NCI-H2107 treated with DMSO at 0.1 percent for 48 hours (cell line): ENCODE results near the gene USP25.

Source experiments
- DNase-seq: peaks from one replicate; lab custom pipeline; 2025; ENCODE audit not compliant: unreplicated experiment; lab: John Stamatoyannopoulos, UW

USP25 gene

GRCh38 chr21:15804247-15805005, 74.6 kb downstream of the USP25 start:
- no peak for DNase-seq

GRCh38 chr21:15809065-15809464, 79.3 kb downstream of the USP25 start:
- DNase-seq, result no peak

- peak; percentile 74 for DNase-seq
These were observed 80.0 kb downstream of the USP25 start for GRCh38 chr21:15809818-15810217.

- no peak for DNase-seq
These were observed 85.5 kb downstream of the USP25 start for GRCh38 chr21:15815285-15815684.

- no peak for DNase-seq
These were observed 90.5 kb downstream of the USP25 start for GRCh38 chr21:15820327-15820726.

GRCh38 chr21:15820852-15821379, 91.1 kb downstream of the USP25 start:
- no peak for DNase-seq

GRCh38 chr21:15823486-15824150, 93.8 kb downstream of the USP25 start:
- no peak for DNase-seq

GRCh38 chr21:15825700-15826099, 95.9 kb downstream of the USP25 start:
- DNase-seq, result no peak

- peak; percentile 45 for DNase-seq
These were observed 96.5 kb downstream of the USP25 start for GRCh38 chr21:15826147-15826780.

- DNase-seq, result no peak
These were observed 97.3 kb downstream of the USP25 start for GRCh38 chr21:15826908-15827601.

GRCh38 chr21:15831497-15831896, 101.7 kb downstream of the USP25 start:
- DNase-seq, result no peak

- DNase-seq, result no peak
These were observed 107.9 kb downstream of the USP25 start for GRCh38 chr21:15837645-15838044.

- no peak for DNase-seq
These were observed 109.2 kb downstream of the USP25 start for GRCh38 chr21:15839026-15839425.

GRCh38 chr21:15839601-15840000, 109.8 kb downstream of the USP25 start:
- no peak for DNase-seq

- no peak for DNase-seq
These were observed 110.6 kb downstream of the USP25 start for GRCh38 chr21:15840406-15840805.

- no peak for DNase-seq
These were observed 112.2 kb downstream of the USP25 start for GRCh38 chr21:15841856-15842564.

GRCh38 chr21:15842565-15842880, 112.7 kb downstream of the USP25 start:
- DNase-seq, result no peak

- no peak for DNase-seq
These were observed 114.0 kb downstream of the USP25 start for GRCh38 chr21:15843766-15844165.

GRCh38 chr21:15848634-15849560, 119.1 kb downstream of the USP25 start:
- DNase-seq, result no peak

GRCh38 chr21:15849927-15850326, 120.1 kb downstream of the USP25 start:
- DNase-seq, result no peak
